ENCODE results near the gene TMEM243.

Gene TMEM243

GRCh38 chr7:87154166-87154565 is 65.4 kb downstream of the TMEM243 start:
- DNase-seq: no peak

GRCh38 chr7:87152897-87153641 is 66.5 kb downstream of the TMEM243 start:
- DNase-seq: peak; percentile 50

GRCh38 chr7:87152112-87152896 is 67.2 kb downstream of the TMEM243 start, which contains the start of gene DMTF1:
DMTF1 (plus strand) TSS chr7:87152453; CDS start chr7:87164942, 12,489 bp downstream.
- DNase-seq: peak; percentile 84

- no peak for DNase-seq
Measured at GRCh38 chr7:87151729-87152111, 67.8 kb downstream of the TMEM243 start.

GRCh38 chr7:87151002-87151728 is 68.4 kb downstream of the TMEM243 start:
- no peak for DNase-seq

- DNase-seq: no peak
Measured at GRCh38 chr7:87148332-87148955, 71.1 kb downstream of the TMEM243 start.

- DNase-seq: no peak
Measured at GRCh38 chr7:87147500-87147899, 72.0 kb downstream of the TMEM243 start.

- DNase-seq: no peak
Measured at GRCh38 chr7:87146740-87147386, 72.7 kb downstream of the TMEM243 start.
